Measurements from ENCODE around the gene DNMT3A. TPM values are rescaled to one million over a fixed set of nuclear protein-coding genes. Genes with fewer than 3 reads are reported as not detected.

The DNMT3A gene
- total RNA-seq, 1 experiment from 2014 or later = 35.7 TPM

- Mint-ChIP-seq H3K9me3 (ENCODE audit: low read depth, unreplicated experiment) (no peaks in the 10 kb centered on the region), H3K27ac (ENCODE audit: unreplicated experiment) (no peak overlapping the region), H3K36me3 (ENCODE audit: insufficient read depth, unreplicated experiment) (no peaks in the 10 kb centered on the region), H3K27me3 (ENCODE audit: unreplicated experiment) (no peaks in the 10 kb centered on the region), H3K4me3 (ENCODE audit: low read depth, unreplicated experiment) (no peak overlapping the region), H3K4me1 (ENCODE audit: low read depth, unreplicated experiment) (no peaks in the 10 kb centered on the region)
- no TSS peak for BruUV-seq (replicated peaks)
- CTCF ChIA-PET = no interaction called here
- no peak for DNase-seq
- no peak for TF ChIP-seq CTCF (IDR thresholded peaks at IDR 0.05; ENCODE audit: unreplicated experiment)
- intact Hi-C loops (cut with micrococcal nuclease; ENCODE audit: unreplicated experiment) = no loop called here
Observed at GRCh38 chr2:25280051-25280687, 61.6 kb downstream of the DNMT3A start.

DNA sequence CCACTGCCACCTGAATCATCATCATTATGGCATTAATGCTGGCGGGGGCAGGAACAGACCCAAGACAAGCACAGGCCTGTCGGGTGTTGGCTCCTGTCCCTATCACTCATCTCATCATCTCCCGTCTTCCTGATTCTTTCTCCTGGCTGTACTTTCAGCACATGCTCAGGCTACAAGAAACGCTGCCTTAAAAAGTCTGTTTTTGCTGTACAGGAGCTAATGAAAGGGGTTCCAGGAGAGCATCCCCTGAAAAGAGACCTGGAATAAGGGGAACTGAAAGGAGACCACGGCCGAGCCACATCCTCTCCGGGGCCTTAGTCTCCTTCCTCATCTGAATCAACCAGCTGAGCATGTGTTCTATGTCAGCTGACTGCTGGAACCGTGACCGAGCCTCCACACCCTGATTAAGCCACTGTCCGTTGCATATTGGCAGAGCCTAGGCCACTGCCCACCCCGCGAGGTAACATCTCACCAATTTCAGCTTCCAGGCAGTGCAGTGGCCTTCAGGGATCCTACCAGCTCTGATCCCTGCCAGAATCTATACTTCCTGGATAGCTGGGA lies 62.6 kb downstream of the DNMT3A start:
- Mint-ChIP-seq H3K9me3 (ENCODE audit: low read depth, unreplicated experiment) (no peaks in the 10 kb centered on the region), H3K27ac (ENCODE audit: unreplicated experiment) (no peak overlapping the region)

GRCh38 chr2:25276569-25277465 lies 64.9 kb downstream of the DNMT3A start:
- H3K36me3 Mint-ChIP-seq (ENCODE audit: insufficient read depth, unreplicated experiment) = no peaks in the 10 kb centered on the region
- DNase-seq = peak; percentile 80
- CTCF ChIA-PET = interaction anchor here (0.6 kb wide), 1 partner anchor 11 kb away, joined by 4 read pairs; no protein-coding TSS in a partner anchor
- H3K4me3 Mint-ChIP-seq (ENCODE audit: low read depth, unreplicated experiment) = peak overlapping the region; percentile 60
- H3K27ac Mint-ChIP-seq (ENCODE audit: unreplicated experiment) = no peak overlapping the region
- no peaks in the 10 kb centered on the region for H3K27me3 Mint-ChIP-seq (ENCODE audit: unreplicated experiment)
- no peaks in the 10 kb centered on the region for H3K4me1 Mint-ChIP-seq (ENCODE audit: low read depth, unreplicated experiment)
- BruUV-seq (replicated peaks) = no TSS peak
- no peaks in the 10 kb centered on the region for H3K9me3 Mint-ChIP-seq (ENCODE audit: low read depth, unreplicated experiment)
- intact Hi-C loops (cut with micrococcal nuclease; ENCODE audit: unreplicated experiment) = no loop called here
- peak; percentile 87 for TF ChIP-seq CTCF (IDR thresholded peaks at IDR 0.05; ENCODE audit: unreplicated experiment)

More for the DNA sequence above, 62.6 kb downstream of the DNMT3A start:
- H3K36me3 Mint-ChIP-seq (ENCODE audit: insufficient read depth, unreplicated experiment) = no peaks in the 10 kb centered on the region
- intact Hi-C loops (cut with micrococcal nuclease; ENCODE audit: unreplicated experiment) = no loop called here
- no peak overlapping the region for H3K4me3 Mint-ChIP-seq (ENCODE audit: low read depth, unreplicated experiment)
- CTCF ChIA-PET = no interaction called here
- H3K27me3 Mint-ChIP-seq (ENCODE audit: unreplicated experiment) = no peaks in the 10 kb centered on the region
- BruUV-seq (replicated peaks) = no TSS peak
- H3K4me1 Mint-ChIP-seq (ENCODE audit: low read depth, unreplicated experiment) = no peaks in the 10 kb centered on the region
- TF ChIP-seq CTCF (IDR thresholded peaks at IDR 0.05; ENCODE audit: unreplicated experiment) = no peak
- DNase-seq = no peak

DNA sequence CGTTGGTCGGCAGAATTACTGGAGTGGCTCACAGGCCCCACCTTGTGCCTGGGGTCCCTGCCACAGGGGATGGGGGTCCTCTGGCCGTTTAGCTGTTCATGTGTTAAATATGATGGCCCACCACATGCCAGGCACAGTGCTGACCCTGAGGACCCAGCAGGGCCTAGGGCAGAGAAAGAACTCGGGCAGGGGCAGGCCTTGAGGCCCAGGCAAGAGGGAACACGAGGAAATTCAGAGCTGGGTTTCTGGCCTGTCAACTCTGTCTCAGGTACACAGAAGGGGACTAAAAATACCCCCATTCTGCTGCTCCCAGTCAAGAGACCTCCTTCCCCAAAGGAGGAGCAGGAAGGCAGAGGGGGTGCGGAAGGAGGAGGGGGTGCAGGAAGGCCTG lies 66.2 kb downstream of the DNMT3A start:
- no peaks in the 10 kb centered on the region for H3K4me1 Mint-ChIP-seq (ENCODE audit: low read depth, unreplicated experiment)
- intact Hi-C loops (cut with micrococcal nuclease; ENCODE audit: unreplicated experiment) = no loop called here
- no peak overlapping the region for H3K4me3 Mint-ChIP-seq (ENCODE audit: low read depth, unreplicated experiment)
- CTCF ChIA-PET = no interaction called here
- no TSS peak for BruUV-seq (replicated peaks)
- no peak for TF ChIP-seq CTCF (IDR thresholded peaks at IDR 0.05; ENCODE audit: unreplicated experiment)
- H3K27me3 Mint-ChIP-seq (ENCODE audit: unreplicated experiment) = no peaks in the 10 kb centered on the region
- no peaks in the 10 kb centered on the region for H3K36me3 Mint-ChIP-seq (ENCODE audit: insufficient read depth, unreplicated experiment)
- no peaks in the 10 kb centered on the region for H3K9me3 Mint-ChIP-seq (ENCODE audit: low read depth, unreplicated experiment)
- DNase-seq = no peak
- no peak overlapping the region for H3K27ac Mint-ChIP-seq (ENCODE audit: unreplicated experiment)

Measured in Calu3 (cell line).